HL-60/S4 treated with phorbol 12-myristate 13-acetate at 8.2 ng/mL for 4 days and 3 days (cell line): ENCODE results near the gene PDZD7.

Experiments used
- in situ Hi-C: fragments of 300-500 bp; cut with MboI; formaldehyde crosslinking; loops from 2 replicates; pipeline ENCODE4 v1.15.0; 2022; ENCODE audit warnings: low sequenced_read_pairs

The PDZD7 gene

GRCh38 chr10:101020427-101021075 lies 10.4 kb downstream of the PDZD7 start:
- in situ Hi-C loops: no loop called here

- in situ Hi-C loops: no loop called here
Measured at GRCh38 chr10:101019440-101019703, 11.6 kb downstream of the PDZD7 start.

GRCh38 chr10:101018600-101019439 lies 12.1 kb downstream of the PDZD7 start:
- in situ Hi-C loops: no loop called here

- in situ Hi-C loops: no loop called here
Measured at GRCh38 chr10:101018118-101018599, 12.8 kb downstream of the PDZD7 start.

GRCh38 chr10:101016814-101017213 lies 14.1 kb downstream of the PDZD7 start:
- in situ Hi-C loops: no loop called here

DNA sequence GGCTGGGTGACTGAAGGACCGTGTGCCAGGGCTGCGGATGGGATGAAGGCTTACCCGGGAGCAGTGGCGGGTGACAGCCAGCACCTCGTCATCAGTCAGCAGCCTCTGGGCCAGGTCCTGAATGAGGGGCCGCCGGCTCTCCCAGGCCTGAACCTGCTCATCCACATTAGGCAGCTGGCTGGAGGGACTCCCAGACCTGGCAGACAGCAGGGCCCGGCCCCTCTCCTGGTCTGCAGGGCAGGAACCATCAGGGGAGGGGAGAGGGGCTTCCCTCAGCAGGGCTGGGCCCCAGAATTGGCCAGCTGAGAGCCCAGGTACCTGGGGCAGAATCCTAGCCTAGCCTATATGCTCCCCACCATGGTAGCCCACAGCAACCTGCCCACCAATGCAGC lies 15.4 kb downstream of the PDZD7 start:
- in situ Hi-C loops: no loop called here

DNA sequence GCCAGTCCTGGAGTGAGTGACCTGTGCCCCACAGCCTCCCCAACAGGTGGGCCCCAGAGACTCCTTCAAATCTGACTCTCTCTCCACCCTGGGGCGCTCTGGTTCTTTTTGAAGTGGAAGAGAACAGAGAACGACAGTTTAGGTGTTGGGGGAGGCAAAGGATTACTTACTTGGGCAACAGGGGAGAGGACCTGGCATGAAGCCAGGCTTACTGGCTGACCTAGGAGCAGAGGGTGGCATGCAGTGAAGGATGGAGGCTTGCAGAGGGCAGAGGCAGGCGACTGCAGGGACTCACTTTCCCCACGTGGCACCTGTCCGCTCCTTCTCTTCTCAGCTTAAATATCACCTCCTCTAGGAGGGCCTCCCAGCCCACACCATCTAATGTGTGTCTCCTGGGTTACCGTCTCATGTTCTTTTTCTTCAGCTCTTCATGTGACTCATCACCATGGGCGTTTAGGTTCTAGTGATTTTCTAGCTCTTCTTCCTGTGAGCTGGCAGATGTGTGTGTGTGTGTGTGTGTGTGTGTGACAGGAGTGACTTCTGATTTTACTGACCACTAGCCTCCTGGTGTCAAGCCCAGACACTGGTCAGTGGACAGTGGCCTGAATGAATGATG lies 15.9 kb downstream of the PDZD7 start:
- in situ Hi-C loops: no loop called here

GRCh38 chr10:101014230-101014884 lies 16.6 kb downstream of the PDZD7 start:
- in situ Hi-C loops: no loop called here

DNA sequence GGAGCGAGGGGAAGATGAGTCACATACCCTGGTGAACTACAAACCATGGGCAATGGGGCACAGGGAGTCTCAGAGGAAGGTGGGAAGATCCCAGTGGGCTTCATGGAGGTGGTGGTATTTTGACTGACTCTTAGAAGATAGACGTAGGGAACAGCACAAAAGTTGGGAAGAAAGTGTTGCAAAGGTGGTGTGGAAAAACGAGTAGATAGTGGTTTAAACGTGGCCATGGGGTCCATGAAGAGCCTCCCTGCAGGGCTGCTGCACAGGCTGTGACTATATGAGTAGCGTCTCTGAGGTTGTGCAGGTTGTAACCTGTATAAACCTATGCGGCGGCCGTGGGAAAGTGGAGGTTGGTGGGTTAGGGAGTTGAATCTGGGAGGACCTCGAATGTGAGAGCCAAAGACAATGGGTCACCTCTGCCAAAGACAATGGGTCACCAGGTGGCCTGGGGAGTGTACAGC lies 17.5 kb downstream of the PDZD7 start:
- in situ Hi-C loops: no loop called here

DNA sequence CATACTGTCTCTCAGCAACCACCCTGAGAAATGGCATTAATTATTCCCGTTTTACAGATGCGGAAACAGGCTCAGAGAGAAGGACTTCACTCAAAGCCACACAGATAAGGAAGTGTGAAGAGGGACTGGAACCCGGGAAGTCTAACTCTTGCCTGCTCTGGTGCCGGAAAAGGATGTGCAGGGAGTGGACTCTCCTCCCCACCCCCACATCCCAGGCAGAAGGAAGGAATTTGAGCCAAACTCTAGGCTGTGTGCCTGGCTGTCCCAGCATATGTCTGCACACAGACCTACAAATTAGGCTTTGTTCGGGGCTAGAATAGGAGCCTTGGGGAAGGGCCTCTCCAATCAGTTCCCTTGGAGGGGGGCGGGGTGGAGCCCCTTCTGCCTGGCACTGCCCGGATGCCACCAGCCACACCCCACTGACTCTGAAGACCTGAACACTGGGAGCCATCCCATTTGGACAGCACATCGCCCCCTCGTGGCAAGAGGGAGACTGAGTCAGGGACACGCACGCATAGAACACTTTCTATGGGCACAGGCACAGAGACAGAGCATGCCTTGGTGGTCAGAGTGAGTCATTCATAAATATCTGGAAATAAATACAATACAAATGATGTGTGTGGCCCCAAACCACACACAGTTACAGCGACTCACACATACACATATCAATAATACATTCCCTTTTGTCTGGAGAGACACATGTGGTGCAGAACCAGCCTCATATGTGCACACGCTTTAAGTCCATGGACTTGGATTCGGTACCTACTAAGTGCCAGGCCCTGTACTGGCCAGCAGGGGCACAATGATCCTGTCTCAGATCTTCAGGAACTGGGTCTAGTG lies 18.2 kb downstream of the PDZD7 start:
- in situ Hi-C loops: no loop called here

DNA sequence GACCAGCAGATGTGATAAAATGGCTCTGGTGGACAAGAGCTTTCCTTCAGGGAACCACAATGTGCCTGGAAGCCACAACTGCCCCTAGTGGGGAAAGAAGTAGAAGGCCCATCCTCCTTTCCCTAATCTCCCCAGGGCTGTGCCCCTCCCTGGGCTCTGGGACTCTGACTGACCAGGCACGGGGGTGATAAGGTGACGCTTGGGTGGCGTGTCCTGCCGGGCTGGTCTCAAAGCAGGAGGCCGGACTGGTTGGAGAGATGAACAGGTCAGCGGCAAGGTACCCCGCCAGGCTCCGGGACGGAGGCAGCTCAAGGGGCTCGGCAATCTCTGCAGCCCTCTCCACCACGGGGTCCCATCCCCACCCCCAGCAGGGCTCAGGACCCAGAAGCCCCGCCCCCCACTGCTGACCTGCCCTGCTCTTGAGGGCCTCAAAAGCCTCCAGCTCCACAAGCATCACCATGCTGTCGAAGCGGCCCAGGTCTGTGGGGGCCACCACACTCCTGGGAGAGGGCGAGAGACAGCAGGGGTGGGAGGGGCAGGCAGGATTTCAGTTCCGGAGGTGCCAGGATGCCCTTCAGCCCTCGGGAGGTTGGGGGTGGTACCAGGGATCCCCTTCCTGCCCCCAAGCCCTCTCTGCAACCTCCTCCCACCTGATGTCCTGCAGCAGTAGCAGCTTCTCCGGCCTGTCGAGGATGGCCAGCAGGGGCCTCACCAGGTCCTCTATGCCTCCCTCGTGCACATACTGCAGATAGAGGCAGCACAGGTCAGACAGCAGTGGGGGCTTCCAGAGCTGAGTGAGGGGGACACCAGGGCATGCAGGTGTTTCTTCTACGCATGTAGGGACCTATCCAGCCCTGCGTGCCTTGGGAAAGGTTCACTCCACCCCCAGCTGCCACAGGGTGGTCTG lies 19.2 kb downstream of the PDZD7 start:
- in situ Hi-C loops: no loop called here

DNA sequence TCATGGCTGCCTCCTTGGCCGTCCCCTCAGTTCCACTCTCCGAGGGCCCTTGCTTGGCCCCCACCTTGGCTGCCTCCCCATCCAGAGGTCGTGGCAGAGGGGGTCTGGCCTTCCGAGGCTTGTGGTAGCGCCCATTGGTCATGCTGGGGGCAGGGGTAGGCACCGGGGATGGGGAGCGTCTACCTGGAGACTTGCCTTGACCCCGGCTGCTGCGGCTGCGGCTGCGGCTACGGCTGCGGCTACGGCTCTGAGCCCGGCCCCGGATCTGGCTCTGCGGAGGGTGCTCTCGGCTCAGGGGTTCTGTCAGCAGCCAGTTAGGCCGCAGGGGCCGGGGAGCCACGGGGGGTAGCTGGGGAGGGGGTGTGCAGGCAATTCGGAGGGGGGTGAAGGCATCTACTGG lies 20.6 kb downstream of the PDZD7 start:
- in situ Hi-C loops: no loop called here

GRCh38 chr10:101008823-101009423 lies 22.0 kb downstream of the PDZD7 start:
- in situ Hi-C loops: no loop called here

- in situ Hi-C loops: no loop called here
Measured at GRCh38 chr10:101007915-101008822, 22.8 kb downstream of the PDZD7 start.

DNA sequence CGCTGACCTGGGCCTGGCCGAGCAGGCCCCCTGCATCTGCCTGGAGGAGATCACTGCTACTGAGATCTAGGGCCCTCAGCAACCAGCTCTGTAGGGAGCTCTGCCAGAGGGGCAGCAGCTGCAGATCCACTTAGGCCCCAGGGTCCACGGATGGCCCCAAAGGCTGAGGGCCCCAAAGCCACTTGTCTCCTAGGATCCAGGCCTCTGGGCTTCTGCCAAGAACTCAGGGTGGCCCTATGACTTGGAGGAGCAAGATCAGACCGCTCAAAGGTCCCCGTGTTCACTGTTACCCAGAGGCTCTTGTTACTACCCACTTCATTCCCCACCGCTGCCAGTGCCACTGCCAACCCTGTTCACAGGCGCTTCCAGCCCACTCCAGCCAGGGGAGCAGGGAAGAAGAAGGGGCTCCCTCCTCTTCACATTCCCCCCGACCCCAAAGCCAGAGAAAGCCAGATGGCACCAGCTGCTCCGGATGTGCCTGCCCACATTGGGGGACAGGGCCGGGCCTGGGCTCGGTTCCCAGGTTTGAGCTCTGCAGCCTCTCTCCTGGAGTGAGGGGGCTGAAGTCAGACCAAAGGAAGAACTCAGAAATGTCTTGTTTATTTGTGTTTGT lies 23.7 kb downstream of the PDZD7 start:
- in situ Hi-C loops: no loop called here

- in situ Hi-C loops: no loop called here
Measured at GRCh38 chr10:101006593-101007098, 24.3 kb downstream of the PDZD7 start.

DNA sequence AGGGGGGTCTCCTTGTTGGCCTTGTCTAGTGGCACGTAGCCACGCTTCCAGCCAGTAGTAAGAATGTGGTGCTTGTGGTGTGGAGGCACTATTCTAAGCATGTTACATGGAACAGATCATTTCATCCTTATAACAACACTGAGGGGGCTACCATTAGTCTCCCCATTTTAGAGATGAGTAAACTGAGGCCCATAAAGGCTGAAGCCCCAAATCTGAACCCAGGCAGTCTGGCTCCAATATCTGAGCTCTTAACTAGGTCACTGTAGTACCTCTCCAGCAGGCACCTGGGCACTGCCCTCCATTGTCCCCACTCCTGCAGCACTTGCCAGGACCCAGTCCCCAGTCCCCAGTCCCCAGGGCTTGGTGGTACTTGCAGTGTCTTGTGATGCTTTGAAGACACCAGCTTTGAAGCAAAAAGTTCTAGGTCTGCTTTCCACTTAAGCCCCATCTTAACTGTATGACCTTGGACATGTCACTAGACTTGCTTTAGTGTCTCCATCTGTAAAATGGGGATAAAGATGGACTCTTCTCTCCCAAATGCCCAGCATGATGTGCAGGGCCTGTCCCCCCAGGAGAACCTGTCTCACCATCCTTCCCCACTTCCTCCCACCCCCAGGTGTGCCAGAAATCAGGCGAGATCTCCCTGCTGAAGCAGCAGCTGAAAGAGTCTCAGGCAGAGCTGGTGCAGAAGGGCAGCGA lies 24.9 kb downstream of the PDZD7 start:
- in situ Hi-C loops: no loop called here
